GM12874 (cell line): Measurements from ENCODE around the gene OSBPL5.

Source experiments
- CTCF ChIP-seq: IDR thresholded peaks from 2 replicates; pipeline ENCODE4 v1.5.1; 2011; ENCODE audit warnings: low read depth, mild to moderate bottlenecking, control low read depth, low read length, moderate library complexity; ENCODE audit not compliant: insufficient read depth

The OSBPL5 gene

GRCh38 chr11:3044915-3045314, 120.2 kb downstream of the OSBPL5 start:
- TF ChIP-seq CTCF: no peak

GRCh38 chr11:3044004-3044403, 121.1 kb downstream of the OSBPL5 start:
- no peak for TF ChIP-seq CTCF

GRCh38 chr11:3043315-3043871, 121.7 kb downstream of the OSBPL5 start:
- no peak for TF ChIP-seq CTCF

- no peak for TF ChIP-seq CTCF
These were observed 122.4 kb downstream of the OSBPL5 start for GRCh38 chr11:3042496-3043314.

- TF ChIP-seq CTCF: no peak
These were observed 123.2 kb downstream of the OSBPL5 start for GRCh38 chr11:3041699-3042441.

- TF ChIP-seq CTCF: no peak
These were observed 124.2 kb downstream of the OSBPL5 start for GRCh38 chr11:3040881-3041280.

GRCh38 chr11:3037945-3038271, 127.2 kb downstream of the OSBPL5 start:
- TF ChIP-seq CTCF: no peak
